Keratinocyte (primary cell): Measurements from ENCODE around the gene SLC9A6. TPM values are rescaled to one million over a fixed set of nuclear protein-coding genes. Genes with fewer than 3 reads are reported as not detected.

Experiments
- DNase-seq: peaks from one replicate; pipeline ENCODE4 v3.0.0-alpha.2; 2011; ENCODE audit warnings: low read depth, missing footprints, low spot score
- FAIRE-seq: peaks from 2 replicates; lab custom pipeline; 2011; peaks lifted over from hg19 to GRCh38; lab: Jason Lieb, UNC
- H2AFZ ChIP-seq: 2 replicates; pipeline ENCODE4 v1.6.0; 2012; ENCODE audit warnings: low read length, control low read depth, inconsistent platforms; ENCODE audit not compliant: control insufficient read depth
- H3K27ac ChIP-seq: 2 replicates; pipeline ENCODE4 v1.5.1; 2011; ENCODE audit warnings: low read length; ENCODE audit not compliant: control insufficient read depth, insufficient read depth
- H3K27me3 ChIP-seq: 3 replicates; pipeline ENCODE4 v1.6.0; 2011; ENCODE audit warnings: low read length; ENCODE audit not compliant: control insufficient read depth, insufficient read depth; ENCODE audit errors: extremely low read depth
- H3K36me3 ChIP-seq, 2 experiments: 2 replicates in 1 of 2; 3 replicates in 1 of 2; pipeline ENCODE4 v1.5.1; 2011; ENCODE audit warnings: low read length in 2 of 2, mild to moderate bottlenecking in 1 of 2; ENCODE audit not compliant: control insufficient read depth in 2 of 2, insufficient read depth in 2 of 2; ENCODE audit errors: extremely low read depth in 1 of 2
- H3K4me1 ChIP-seq: 3 replicates; pipeline ENCODE4 v1.5.1; 2011; ENCODE audit warnings: low read length; ENCODE audit not compliant: control insufficient read depth, insufficient read depth; ENCODE audit errors: extremely low read depth
- H3K4me2 ChIP-seq: 3 replicates; pipeline ENCODE4 v1.6.0; 2011; ENCODE audit warnings: low read depth, low read length; ENCODE audit not compliant: control insufficient read depth, insufficient read depth; ENCODE audit errors: extremely low read depth
- H3K4me3 ChIP-seq, 3 experiments: fragments of 200-600 bp in 1 of 3; sonication (generic) in 1 of 3; 2 replicates in 2 of 3; 3 replicates in 1 of 3; pipeline ENCODE4 v1.5.1; 2011 to 2016; ENCODE audit warnings: low read length in 3 of 3, mild to moderate bottlenecking in 3 of 3, control low read depth in 2 of 3, inconsistent platforms in 1 of 3, low read depth in 1 of 3, mixed read lengths in 1 of 3, mixed run types in 1 of 3, moderate library complexity in 1 of 3; ENCODE audit not compliant: control insufficient read depth in 2 of 3, insufficient read depth in 2 of 3; ENCODE audit errors: extremely low read depth in 1 of 3
- H3K79me2 ChIP-seq: 2 replicates; pipeline ENCODE4 v1.6.0; 2012; ENCODE audit warnings: low read length; ENCODE audit not compliant: control insufficient read depth, insufficient read depth
- H3K9ac ChIP-seq: 3 replicates; pipeline ENCODE4 v1.6.0; 2011; ENCODE audit warnings: low read length; ENCODE audit not compliant: control insufficient read depth, insufficient read depth; ENCODE audit errors: extremely low read depth
- H3K9me1 ChIP-seq: 3 replicates; pipeline ENCODE4 v1.6.0; 2011; ENCODE audit warnings: low read length; ENCODE audit not compliant: control insufficient read depth, insufficient read depth; ENCODE audit errors: extremely low read depth
- H3K9me3 ChIP-seq: 2 replicates; pipeline ENCODE4 v1.5.1; 2012; ENCODE audit warnings: low read depth, low read length; ENCODE audit not compliant: control insufficient read depth
- H4K20me1 ChIP-seq: 3 replicates; pipeline ENCODE4 v1.6.0; 2011; ENCODE audit warnings: low read length; ENCODE audit not compliant: control insufficient read depth, insufficient read depth; ENCODE audit errors: extremely low read depth
- EZH2 ChIP-seq: IDR thresholded peaks from one replicate; pipeline ENCODE4 v1.6.1; 2012; ENCODE audit warnings: inconsistent platforms, mild to moderate bottlenecking, low read length, moderate library complexity
- dilution Hi-C: fragments of 300-500 bp; cut with MboI; formaldehyde crosslinking; loops from one replicate; pipeline ENCODE4 v1.7.0; 2020; ENCODE audit warnings: low sequenced_read_pairs; ENCODE audit not compliant: extremely low pct_ligation_motif_present
- polyA plus RNA-seq, 5 experiments: library from polyadenylated mRNA; depleted of rRNA in 3 of 5; stranded (reverse) in 3 of 5; stranded (forward) in 1 of 5; unstranded in 1 of 5; fragments of >200 nt; gene quantifications; 1 replicate in 1 of 5; 2 replicates in 3 of 5; 3 replicates in 1 of 5; pipeline versions ENCODE4 v1.2.1 to v1.2.3, GENCODE V29; 2011 to 2012; ENCODE audit warnings: missing spikeins in 2 of 5, low read depth in 1 of 5, low replicate concordance in 1 of 5
- TF ChIP-seq, protein P1 (sequence below), 3 experiments: IDR thresholded peaks in 1 of 3; conservative IDR thresholded peaks in 1 of 3; optimal IDR thresholded peaks in 1 of 3; 2 replicates in 2 of 3; 3 replicates in 1 of 3; pipeline versions ENCODE3 to v1.5.1; 2011; ENCODE audit warnings: low read length in 3 of 3, mild to moderate bottlenecking in 3 of 3, moderate library complexity in 2 of 3, control low read depth in 1 of 3, inconsistent platforms in 1 of 3; ENCODE audit not compliant: insufficient read depth in 2 of 3; ENCODE audit errors: extremely low read depth in 1 of 3

SLC9A6 gene
- polyA plus RNA-seq, 1 donor (not counting 4 experiments of a cell fraction or from before 2014, with no cell fraction given), result 17.4 TPM

DNA sequence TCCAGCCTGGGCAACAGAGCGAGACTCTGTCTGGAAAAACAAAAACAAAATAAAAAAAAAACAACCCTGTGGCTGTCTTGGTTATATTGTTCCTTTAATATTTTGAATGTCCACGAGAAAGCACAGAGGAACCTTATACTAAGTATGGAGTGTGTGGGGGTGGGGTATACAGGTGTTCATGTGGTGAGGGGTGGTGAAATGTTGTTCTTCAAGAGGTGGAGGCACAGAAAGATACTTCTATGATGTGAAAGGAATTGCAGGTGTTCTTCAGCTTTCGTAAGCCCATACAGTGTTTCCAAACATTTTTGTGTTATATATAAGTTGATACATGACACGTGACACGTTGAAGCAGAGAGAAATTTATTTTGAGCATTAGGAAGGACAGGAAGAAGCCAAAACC, 46.4 kb downstream of the SLC9A6 start:
- Histone ChIP-seq H3K9me1 (no peaks in the 10 kb centered on the region), H3K4me2 (no peak overlapping the region), H3K36me3 (peaks cover 3 to 5% of the 10 kb centered on the region in 2 experiments), H3K27ac (no peak overlapping the region), H3K9me3 (no peaks in the 10 kb centered on the region), H3K4me3 (no peak overlapping the region), H3K4me1 (no peaks in the 10 kb centered on the region), H3K79me2 (no peaks in the 10 kb centered on the region), H3K9ac (no peak overlapping the region), H4K20me1 (no peaks in the 10 kb centered on the region), H3K27me3 (no peaks in the 10 kb centered on the region), H2AFZ (no peak overlapping the region)
- FAIRE-seq (no peak), DNase-seq (no peak)
- dilution Hi-C loops, result no loop called here
- TF ChIP-seq, protein P1, sequence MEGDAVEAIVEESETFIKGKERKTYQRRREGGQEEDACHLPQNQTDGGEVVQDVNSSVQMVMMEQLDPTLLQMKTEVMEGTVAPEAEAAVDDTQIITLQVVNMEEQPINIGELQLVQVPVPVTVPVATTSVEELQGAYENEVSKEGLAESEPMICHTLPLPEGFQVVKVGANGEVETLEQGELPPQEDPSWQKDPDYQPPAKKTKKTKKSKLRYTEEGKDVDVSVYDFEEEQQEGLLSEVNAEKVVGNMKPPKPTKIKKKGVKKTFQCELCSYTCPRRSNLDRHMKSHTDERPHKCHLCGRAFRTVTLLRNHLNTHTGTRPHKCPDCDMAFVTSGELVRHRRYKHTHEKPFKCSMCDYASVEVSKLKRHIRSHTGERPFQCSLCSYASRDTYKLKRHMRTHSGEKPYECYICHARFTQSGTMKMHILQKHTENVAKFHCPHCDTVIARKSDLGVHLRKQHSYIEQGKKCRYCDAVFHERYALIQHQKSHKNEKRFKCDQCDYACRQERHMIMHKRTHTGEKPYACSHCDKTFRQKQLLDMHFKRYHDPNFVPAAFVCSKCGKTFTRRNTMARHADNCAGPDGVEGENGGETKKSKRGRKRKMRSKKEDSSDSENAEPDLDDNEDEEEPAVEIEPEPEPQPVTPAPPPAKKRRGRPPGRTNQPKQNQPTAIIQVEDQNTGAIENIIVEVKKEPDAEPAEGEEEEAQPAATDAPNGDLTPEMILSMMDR (optimal IDR thresholded peaks at IDR 0.05 in 1 of 3, IDR thresholded peaks at IDR 0.05 in 1 of 3, conservative IDR thresholded peaks at IDR 0.05 in 1 of 3; ENCODE audit: extremely low read depth in 1 of 3, insufficient read depth in 2 of 3, low read length in 3 of 3), result no peak
- no peak for TF ChIP-seq EZH2

DNA sequence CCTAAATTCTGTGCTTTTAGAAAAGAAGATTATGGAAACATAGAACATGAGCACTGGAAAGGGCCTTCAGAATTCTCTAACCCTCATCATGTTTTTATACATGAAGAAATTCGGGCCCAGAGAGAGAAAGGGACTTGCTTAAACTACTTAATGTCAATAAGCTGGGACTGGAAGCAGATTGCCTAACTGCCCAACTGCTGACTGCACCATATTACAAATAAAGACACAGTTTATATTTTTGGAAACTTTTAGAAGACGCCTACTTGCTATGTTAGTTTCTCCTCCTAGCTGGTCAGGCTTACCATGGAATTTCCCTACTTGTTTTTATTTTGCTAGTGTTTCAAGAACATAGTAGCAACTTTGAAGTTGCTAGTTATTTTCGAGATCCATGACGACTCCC, 47.1 kb downstream of the SLC9A6 start:
- Histone ChIP-seq H3K4me1 (no peaks in the 10 kb centered on the region), H3K36me3 (peaks cover 3 to 5% of the 10 kb centered on the region in 2 experiments), H3K4me3 (no peak overlapping the region), H3K9ac (no peak overlapping the region), H2AFZ (no peak overlapping the region), H3K9me3 (no peaks in the 10 kb centered on the region), H3K79me2 (no peaks in the 10 kb centered on the region), H3K27ac (no peak overlapping the region), H4K20me1 (no peaks in the 10 kb centered on the region), H3K9me1 (no peaks in the 10 kb centered on the region), H3K4me2 (no peak overlapping the region), H3K27me3 (no peaks in the 10 kb centered on the region)
- no peak for FAIRE-seq
- TF ChIP-seq EZH2, result no peak
- TF ChIP-seq, protein P1 (optimal IDR thresholded peaks at IDR 0.05 in 1 of 3, IDR thresholded peaks at IDR 0.05 in 1 of 3, conservative IDR thresholded peaks at IDR 0.05 in 1 of 3; ENCODE audit: extremely low read depth in 1 of 3, insufficient read depth in 2 of 3, low read length in 3 of 3), result no peak
- dilution Hi-C loops, result no loop called here
- DNase-seq, result no peak
